NCI-H748 treated with DMSO at 0.1 percent for 48 hours (cell line): Measurements from ENCODE around the gene UPK1B.
"Not testable (repeated sequence)": the region's sequence is repeated elsewhere in the genome, so short reads cannot be mapped to it uniquely, and the experiment has no call there.

Source experiments
- DNase-seq: peaks from one replicate; lab custom pipeline; 2025; lab: John Stamatoyannopoulos, UW

UPK1B gene

GRCh38 chr3:119225121-119225520 is 51.7 kb downstream of the UPK1B start:
- DNase-seq, result no peak

DNA sequence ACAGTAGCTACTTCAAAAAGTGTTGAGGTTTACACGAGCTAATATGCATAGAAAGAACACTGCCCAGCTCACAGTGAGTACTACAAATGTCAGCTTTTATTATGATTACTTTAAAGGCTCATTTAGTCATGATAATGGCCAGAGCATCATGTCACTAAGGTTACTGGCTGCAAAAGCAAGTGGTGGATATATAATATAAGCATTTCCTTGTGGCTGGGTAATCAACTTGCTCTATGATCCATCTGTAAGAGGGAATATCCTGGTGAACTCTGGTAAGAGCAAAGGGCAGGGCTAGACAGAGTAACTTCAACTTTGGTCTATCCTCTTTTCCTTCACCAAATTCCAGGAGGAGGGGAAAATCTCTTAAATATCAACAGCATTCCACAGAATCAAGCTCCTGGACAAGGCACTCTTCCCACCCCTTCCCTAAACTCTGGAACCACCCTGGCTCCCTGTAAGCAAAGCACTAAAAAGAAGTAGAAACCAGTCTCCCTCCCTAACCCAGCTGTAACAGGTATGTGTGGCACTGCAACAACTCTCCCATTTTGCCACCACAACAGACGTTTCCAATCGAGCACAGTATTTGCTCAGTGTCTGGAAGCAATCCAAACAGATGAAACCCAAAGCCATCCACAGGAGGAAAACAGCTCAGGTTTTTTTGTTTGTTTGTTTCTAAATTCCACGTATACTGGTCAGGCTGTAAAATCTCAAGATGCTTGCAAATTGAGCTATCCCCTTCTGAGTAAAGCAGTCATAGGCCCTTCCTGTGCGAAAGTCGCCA is 53.9 kb downstream of the UPK1B start:
- DNase-seq, result no peak

DNA sequence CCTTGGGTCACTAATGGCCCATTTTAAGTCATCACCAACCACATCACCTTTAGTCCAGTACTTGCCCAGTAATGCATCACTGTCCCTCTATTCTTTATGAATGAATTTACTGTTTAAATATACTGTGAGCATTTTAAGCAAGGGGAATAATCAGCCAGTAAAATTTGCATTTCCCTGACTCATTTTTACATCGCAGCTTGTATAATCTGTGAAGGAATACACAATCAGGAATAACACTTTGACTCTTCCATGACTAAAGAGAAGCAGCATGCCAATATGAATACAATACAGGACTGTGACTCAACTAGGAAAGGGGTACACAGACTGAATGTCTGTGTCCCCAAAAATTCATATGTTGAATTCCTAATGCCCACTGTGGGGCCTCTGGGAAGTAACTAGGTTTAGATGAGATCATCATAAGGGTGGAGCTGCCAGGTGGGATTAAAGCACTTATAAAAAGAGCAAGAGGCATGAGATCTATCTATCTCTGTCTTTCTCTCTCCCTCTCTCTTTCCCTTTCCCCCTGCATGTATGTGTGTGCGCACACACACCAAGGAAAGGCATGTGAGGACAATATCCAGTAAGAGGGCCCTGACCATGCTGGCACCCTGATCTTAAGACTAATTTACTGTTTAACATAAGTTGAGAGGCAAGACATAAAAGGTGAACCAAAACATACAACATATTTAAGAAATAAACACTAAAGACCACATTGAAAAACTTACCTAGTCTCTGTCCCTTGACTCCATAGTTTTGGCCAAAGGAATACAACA is 55.2 kb downstream of the UPK1B start:
- no peak for DNase-seq

DNA sequence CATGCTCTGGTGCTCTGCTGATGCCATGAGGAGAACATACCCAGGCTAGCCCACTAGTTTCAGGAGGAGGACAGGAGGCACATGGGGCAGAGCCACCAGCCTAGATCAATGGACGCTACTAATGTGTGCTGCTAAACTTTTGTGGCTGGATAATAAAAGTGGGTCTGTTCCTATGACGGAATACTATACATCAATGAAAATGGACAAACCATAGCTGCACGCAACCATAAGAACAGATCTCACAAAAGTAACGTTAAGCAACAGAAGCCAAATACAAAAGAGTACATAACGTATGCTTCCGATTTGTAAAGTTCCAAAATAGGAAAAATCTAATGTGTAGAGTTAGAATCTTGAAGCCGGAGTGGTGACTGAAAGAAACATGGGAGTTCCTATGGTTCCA is 55.8 kb downstream of the UPK1B start:
- DNase-seq, result no peak

- no peak for DNase-seq
Observed at GRCh38 chr3:119230071-119230470, 56.7 kb downstream of the UPK1B start.

- no peak for DNase-seq
Observed at GRCh38 chr3:119230745-119231144, 57.3 kb downstream of the UPK1B start.

- no peak for DNase-seq
Observed at GRCh38 chr3:119234610-119235009, 61.2 kb downstream of the UPK1B start.

- DNase-seq, result no peak
Observed at GRCh38 chr3:119235151-119235550, 61.8 kb downstream of the UPK1B start.

DNA sequence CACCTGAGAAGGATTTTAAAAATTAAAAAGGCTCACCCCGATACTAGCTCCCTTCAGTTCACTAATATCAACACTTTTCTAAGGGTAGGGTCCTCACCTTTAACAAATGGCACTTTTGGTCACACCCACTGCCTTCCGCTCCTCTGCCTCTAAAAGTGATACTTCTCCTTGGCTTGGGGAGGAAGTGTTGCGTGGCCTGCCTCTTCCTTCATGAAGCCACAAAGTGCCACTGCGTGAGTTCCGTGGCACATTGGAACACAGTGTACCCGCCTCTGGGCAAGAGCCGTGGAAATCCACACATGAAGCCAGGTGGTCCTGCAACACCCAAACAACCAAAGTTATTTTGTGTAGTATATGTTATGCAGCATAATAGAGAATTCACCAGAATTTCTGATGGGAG is 63.4 kb downstream of the UPK1B start:
- no peak for DNase-seq

DNA sequence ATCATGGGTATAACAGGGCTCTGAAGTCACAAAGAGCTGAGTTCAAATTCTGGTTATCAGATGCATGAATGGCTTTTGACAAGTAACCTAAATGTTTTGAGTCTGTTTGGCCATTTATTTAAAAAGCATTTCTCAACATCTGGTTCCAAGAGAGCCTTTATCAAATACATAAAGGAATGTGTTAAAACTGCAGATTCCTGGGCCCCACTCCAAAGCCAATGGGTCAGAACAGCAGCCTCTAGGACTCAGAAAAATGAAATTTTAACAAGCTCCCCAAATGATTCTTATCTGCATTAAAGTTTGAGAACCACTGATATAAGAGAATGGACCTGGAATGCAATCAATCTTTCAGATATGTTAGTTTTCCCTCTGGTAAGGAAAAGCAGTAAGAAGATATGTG is 63.9 kb downstream of the UPK1B start:
- DNase-seq, result no peak

DNA sequence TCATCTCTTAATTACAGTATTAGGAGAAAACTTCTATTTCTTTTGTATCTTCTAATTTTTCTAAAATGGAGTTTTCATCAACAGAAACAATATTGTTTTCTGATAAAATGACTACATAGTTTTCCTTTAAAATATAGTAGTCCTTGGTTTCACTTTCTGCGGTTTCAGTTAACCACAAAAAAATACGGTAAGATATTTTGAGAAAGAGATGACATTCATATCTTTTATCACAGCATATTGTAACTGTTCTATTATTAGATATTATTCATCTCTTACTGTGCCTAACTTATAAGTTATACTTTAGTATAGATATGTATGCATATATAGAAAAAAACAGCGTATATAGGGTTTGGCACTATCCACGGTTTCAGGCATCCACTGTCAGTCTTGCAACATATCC is 65.0 kb downstream of the UPK1B start:
- no peak for DNase-seq

DNA sequence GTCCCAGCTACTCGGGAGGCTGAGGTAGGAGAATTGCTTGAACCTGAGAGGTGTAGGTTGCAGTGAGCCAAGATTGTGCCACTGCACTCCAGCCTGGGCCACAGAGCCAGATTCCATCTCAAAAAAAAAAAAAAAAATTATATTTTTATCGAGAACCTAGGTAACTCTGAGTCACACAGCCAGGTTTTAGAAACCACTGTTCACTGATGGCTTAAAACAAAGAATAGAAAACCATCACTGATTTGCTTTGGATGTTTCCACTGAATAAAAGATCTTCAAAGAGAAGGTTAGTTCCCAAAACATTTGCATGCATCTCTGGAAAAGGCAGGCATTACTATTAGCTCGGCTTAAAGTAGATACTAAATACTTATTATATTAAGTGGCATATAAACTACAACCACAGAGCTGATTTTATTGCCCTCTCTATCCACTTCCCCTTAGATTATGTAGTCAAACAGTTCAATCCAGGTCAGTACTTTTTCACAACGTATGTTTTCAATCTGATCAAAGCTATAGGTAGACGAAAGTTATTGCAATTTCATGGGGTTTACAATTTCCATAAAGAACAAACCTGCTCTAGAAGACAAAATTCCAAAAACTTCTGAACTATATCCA is 65.9 kb downstream of the UPK1B start:
- no peak for DNase-seq

- DNase-seq, result peak; percentile 8
Observed at GRCh38 chr3:119240101-119240590, 66.7 kb downstream of the UPK1B start.

GRCh38 chr3:119240591-119241434 is 67.4 kb downstream of the UPK1B start, which contains the start of gene B4GALT4:
Gene B4GALT4 (minus strand): TSS chr3:119240878. CDS start chr3:119230099, 10,779 bp downstream.
- peak; percentile 15 for DNase-seq

DNA sequence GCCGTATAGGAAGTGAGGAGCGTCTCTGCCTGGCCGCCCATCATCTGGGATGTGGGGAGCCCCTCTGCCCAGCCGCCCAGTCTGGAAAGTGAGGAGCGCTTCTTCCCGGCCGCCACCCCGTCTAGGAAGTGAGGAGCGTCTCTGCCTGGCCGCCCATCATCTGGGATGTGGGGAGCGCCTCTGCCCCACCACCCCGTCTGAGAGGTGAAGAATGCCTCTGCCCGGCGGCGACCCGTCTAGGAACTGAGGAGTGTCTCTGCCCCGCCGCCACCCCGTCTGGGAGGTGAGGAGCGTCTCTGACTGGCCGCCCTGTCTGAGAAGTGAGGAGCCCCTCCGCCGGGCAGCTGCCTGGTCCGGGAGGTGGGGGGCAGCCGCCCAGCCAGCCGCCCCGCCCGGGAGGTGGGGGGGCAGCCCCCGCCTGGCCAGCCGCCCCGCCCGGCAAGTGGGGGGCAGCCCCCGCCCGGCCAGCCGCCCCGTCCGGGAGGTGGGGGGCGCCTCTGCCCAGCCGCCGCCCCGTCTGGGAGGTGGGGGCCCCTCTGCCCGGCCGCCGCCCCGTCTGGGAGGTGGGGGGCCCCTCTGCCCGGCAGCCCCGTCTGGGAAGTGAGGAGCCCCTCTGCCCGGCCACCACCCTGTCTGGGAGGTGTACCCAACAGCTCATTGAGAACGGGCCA is 69.1 kb downstream of the UPK1B start:
- not testable (repeated sequence) for DNase-seq

DNA sequence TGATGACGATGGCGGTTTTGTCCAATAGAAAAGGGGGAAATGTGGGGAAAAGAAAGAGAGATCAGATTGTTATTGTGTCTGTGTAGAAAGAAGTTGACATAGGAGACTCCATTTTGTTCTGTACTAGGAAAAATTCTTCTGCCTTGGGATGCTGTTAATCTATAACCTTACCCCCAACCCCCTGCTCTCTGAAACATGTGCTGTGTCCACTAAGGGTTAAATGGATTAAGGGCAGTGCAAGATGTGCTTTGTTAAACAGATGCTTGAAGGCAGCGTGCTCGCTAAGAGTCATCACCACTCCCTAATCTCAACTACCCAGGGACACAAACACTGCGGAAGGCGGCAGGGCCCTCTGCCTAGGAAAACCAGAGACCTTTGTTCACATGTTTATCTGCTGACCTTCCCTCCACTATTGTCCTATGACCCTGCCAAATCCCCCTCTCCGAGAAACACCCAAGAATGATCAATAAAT is 69.7 kb downstream of the UPK1B start:
- not testable (repeated sequence) for DNase-seq

GRCh38 chr3:119243712-119244111 is 70.3 kb downstream of the UPK1B start:
- DNase-seq, result no peak

DNA sequence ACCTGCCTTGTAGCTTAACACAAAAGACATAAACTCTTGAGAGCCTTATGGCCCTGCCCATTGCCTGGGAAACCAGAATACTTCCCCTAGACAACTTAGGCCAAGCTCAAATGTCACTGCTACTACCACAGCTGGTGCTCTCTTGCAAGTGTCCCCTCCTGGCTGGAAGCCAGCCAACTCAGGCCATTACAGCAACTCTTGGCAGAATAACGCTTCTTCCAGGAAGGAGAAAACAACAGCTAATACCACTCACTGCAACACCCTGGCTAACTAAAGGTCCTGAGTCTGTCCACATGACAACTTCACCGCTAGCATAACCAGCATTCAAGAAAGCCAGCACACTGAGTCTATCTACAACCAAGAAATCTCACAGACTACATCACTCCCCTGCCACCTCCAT is 72.4 kb downstream of the UPK1B start:
- no peak for DNase-seq
